GM19372 (cell line): ENCODE data around the gene FAM163A.

Source experiments
- ATAC-seq: cut with Tn5 transposase; IDR thresholded peaks from one replicate; pipeline ENCODE4 v1.9.1; 2021; ENCODE audit warnings: mild to moderate bottlenecking, low read depth, moderate library complexity; ENCODE audit not compliant: unreplicated experiment

FAM163A gene

GRCh38 chr1:179748772-179749171 is 5.7 kb downstream of the FAM163A start:
- ATAC-seq, result no peak

GRCh38 chr1:179750630-179751029 is 7.5 kb downstream of the FAM163A start:
- ATAC-seq, result no peak

GRCh38 chr1:179753061-179753460 is 10.0 kb downstream of the FAM163A start:
- no peak for ATAC-seq

DNA sequence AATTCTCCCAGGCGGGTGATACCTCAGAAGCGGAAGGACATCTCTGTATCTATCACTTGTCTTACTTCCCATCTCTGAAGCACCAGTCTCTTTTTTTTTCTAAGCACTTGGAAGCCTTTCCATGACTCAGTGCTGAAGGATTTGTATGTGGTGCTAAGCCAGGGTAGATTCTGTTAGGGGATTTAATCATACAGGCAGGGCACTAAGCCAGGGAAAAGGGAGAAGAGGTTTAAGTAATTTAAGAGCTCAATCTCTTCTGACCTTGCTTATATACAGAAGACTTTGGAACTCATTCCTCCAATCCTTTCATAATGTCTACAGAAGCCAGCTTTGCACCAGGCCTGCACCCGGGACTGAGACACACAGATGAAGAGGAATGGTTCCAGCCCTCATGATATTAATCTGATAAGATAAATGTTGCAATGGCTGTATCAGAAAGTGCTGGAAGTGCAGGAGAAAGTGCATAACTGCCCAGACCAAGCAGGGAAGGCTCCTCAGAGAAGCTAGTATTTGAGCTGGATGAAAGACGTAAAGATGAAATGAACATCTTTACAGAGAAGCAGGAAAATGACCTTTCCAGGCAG is 11.0 kb downstream of the FAM163A start:
- no peak for ATAC-seq

- ATAC-seq, result no peak
Observed at GRCh38 chr1:179757933-179758332, 14.8 kb downstream of the FAM163A start.

DNA sequence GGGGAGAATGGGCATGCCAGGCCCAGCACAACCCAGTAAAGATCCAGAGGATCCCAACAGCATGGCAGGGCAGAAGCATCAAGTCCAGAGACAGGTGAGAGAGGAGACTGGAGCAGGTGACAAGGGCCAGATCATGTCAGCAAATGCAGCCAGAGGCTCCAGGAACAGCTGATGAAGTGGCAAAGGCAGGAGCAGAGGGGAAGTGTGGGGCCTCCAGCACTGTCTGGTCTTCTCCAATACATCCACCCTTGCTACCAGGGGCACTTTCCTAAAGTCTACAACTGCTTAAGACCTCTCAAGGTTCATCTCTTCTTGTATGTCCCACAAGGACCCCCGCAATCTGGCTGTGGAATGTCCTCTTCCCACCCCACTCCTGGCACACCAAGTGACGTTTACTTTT is 17.4 kb downstream of the FAM163A start:
- no peak for ATAC-seq

DNA sequence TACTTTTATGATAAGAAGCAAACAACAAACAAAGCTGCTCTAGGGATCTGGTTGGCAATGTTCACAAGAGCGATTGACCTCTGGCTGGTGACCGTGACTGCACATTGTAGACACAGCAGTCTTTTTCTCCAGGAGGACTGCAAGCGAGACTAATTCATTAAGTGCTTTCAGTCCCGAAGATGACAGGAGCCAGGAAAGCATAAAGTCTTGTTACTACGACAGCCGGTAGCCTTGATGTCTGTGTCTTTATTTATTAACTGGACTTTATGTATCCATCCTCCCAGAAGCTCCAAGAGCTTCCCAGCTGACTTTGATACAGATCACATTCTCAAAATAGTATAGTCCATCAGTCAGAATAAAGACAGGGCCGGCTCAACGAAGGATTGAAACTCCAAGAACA is 18.2 kb downstream of the FAM163A start:
- no peak for ATAC-seq

GRCh38 chr1:179761846-179762640 is 19.0 kb downstream of the FAM163A start:
- no peak for ATAC-seq

GRCh38 chr1:179767177-179767581 is 24.1 kb downstream of the FAM163A start:
- no peak for ATAC-seq

DNA sequence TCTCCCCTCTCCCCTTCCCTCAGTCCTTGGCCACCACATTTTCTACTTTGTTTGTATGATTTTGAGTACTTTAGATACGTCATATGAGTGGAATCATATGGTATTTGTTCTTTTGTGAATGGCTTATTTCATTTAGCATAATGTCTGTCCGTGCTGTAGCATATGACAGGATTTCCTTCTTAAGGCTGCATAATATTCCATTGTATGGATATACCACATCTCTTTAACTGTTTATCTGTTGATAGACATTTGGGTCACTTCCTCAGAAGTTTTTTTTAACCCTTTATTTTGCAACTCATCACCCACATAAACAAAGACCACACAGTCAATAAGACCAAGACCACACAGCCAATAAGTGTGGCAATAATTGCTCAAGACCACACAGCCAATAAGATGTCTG is 24.9 kb downstream of the FAM163A start:
- no peak for ATAC-seq

DNA sequence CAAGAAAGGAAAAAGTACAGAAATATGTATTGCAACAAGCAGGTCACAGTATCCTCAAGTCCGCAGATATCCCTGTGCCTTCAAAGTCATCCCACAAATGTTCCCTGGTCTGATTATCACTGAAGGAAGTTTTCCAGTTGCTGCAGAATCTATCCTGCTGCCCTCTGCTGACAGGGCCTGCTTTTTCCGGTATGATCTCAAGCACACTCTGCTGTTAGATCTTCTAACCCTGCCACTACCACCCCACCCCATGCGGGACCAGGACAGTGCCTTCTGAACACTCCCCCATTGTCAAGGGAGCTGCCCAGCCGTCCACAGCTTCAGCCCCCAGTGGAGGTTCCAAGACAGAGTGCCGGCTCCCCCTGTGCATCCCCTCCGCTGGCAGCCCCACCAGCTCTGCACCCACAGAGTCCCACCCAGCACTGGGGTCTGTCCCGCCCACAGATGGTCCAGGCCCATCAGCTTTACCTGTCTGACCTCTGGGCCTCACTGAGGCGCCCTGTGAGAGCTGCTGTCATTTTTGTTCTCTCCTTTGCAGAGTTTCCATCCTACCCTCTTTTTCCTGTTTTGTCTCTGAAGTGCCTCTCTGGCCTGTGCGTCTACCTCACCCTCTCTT is 27.9 kb downstream of the FAM163A start:
- ATAC-seq, result no peak

GRCh38 chr1:179773264-179773663 is 30.2 kb downstream of the FAM163A start:
- no peak for ATAC-seq

DNA sequence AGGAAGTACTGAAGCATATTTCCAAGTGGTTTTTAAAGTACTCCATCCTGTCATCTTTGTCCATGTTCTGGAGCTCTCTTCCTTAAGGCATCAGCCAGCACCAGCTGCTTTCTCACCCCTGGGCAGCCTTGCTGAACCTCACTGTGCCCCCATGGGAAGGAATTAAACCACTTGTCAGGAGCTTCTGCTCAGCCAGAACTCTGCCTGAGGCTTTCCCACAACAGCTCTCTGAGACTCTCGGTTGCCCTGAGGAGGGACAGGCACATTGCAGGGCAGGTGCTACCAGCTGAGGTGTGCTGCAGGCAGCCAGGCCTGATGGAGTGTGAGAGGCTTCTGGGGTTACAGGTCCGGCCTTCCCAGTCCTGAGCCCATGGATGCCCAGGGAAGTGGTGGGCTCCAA is 30.9 kb downstream of the FAM163A start:
- ATAC-seq, result no peak

DNA sequence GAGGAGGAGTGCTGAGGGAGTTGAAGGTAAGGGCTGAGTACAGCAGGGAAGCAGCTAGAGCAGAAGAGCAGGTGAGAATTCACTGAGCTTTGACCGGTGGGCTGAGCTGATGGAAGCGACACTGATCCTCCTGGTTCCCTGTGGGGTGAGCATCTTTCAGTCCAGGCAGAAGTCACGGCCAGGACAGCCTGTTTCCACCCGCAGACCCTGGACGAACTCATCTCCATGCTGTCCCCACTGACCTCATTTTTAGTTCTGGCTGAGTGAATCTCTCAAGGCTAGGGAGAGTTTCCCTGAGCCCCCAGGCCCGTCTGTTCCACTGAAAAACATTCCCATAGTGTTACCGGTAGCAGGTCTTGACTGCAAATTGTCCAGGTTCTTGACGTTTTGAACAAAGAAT is 31.5 kb downstream of the FAM163A start:
- no peak for ATAC-seq

- no peak for ATAC-seq
Observed at GRCh38 chr1:179775009-179775408, 31.9 kb downstream of the FAM163A start.

DNA sequence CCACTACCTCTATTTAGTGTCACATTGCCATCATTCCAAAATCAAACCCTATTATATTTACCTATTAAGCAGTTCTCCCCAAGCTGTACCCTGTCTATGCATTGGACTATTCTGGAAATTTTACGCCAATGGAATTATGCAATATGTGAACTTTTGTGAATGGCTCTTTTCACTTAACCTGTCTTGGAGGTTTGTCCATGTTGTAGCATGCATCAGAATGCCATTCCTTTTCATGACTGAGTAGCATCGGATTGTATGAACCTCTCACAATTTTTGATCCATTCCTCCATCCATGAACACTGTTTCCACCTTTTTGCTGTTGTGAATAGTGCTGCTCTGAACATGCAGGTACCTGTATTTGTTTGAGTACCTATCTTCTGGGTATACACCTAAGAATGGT is 33.7 kb downstream of the FAM163A start:
- no peak for ATAC-seq

GRCh38 chr1:179777731-179778130 is 34.6 kb downstream of the FAM163A start:
- no peak for ATAC-seq

DNA sequence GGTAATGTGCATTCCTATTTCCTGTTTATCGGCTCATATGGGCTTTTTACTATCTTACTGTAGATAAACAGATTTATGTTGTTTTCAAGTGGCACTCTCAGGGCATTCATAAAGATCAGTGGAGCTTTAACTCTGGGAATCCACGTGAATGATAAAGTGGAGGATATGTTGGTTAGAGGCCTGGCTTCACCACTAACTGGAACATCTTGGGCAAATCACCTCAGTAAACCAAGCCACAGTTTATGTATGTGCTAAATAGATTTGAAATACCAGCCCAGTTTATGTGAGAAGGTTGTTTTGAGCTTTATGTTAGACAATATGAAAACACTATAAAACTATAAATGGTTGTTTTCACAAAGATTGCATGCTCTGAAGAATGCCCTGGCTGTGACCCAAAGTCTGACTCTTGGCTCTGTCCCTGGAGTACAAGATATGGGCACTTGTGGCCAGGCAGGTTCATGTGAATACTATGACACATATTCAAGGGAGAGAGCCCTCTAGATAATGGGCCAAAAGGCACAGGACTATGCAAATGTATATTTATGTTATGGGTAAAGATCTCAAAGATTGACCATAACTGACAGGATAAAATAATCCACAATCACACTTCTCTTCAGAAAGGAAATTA is 36.7 kb downstream of the FAM163A start:
- no peak for ATAC-seq

DNA sequence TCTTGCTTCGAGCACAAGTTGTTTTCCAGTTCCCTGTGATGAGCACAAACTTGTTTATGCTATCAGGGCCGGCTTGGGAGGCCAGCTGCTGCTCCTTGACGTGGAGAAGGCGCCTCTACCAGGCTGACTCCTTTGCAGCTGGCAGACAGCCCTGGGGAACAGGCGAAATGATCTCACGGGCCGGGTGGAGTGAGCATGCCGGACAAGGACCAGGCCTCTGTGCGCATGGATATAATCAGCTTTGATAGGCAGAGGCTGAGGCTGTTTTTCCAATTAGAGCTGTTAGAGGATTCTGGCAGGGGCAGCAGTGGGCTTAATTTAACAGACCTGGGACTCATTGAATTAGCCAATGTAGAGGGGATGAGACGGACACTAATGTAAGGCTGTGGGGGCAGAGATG is 38.9 kb downstream of the FAM163A start:
- no peak for ATAC-seq

- ATAC-seq, result no peak
Observed at GRCh38 chr1:179785031-179785431, 41.9 kb downstream of the FAM163A start.

DNA sequence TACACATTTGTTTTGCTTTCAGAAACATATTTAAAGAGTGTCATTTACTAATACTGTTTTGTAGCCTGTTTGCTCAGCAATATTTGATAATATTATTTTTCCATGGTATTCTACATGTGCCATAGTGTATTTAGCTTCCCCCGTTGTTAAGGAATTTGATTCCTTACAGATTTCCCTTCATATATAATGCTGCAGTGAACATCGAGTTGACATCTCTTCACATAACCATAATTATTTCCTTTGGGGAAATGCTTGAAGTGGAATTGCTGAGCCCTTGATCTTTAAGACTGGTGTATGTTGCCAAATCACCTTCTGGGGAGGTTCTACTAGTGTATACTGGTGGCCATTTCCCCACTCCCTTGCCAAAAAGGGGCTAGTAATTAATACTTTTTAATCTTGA is 42.6 kb downstream of the FAM163A start:
- ATAC-seq, result no peak
